Right hindlimb (tissue), 1 donor: ENCODE measurements around the gene STK10.
A peak's percentile ranks its signal among the peaks of the same experiment; 100 is the strongest.

ENCODE experiments used
- DNase-seq: peaks from one replicate; pipeline ENCODE4 v3.0.0-alpha.2; 2018

Gene STK10

DNA sequence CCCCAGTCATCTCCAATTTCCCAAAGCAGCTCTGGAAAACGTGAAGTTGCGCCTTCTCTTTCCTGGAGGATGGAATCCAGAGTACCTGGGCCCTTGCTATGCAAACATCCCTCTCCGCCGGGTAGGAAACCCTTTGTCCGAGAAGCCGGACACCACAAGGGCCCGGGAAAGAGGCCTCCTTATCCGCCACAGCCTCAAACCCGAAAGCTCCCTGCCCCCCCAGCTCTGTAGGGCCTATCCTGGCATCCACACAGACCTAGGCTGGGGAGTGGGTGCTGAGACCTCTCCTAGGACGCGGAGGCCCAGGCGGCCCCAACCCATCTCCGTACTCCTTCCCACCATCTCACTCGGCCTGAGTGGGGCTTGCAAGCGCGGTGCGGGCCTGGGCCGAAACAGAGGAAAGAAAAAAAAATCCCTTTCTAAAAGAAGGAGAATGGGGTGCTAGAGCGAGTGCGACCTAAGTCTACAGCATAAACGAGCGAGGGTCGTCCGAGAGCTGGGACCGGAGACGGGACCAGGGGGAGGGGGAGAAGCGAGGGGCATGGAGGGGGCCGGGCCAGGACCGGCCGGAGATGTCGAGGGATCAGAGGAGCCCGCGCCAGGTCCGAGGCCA, 182.2 kb downstream of the STK10 start:
- peak; percentile 46 for DNase-seq

DNA sequence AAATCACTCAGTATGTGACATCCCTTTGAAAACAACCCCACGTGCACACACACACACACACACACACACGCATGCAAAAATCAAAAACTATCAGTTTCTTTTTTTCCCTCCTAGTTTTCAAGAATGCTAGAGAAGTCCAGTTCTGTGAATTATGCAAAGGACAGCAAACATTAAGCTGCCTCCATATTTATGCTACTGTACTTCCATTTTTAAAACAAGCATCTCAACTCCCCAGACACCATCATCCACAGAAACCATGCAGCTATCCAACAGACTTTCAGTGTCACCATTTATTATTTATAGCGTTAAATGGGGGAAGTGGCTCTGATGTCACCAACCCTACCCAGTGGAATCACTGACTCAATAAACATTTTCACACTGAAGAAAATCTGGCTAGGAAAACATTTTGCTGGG, 183.2 kb downstream of the STK10 start:
- no peak for DNase-seq

DNA sequence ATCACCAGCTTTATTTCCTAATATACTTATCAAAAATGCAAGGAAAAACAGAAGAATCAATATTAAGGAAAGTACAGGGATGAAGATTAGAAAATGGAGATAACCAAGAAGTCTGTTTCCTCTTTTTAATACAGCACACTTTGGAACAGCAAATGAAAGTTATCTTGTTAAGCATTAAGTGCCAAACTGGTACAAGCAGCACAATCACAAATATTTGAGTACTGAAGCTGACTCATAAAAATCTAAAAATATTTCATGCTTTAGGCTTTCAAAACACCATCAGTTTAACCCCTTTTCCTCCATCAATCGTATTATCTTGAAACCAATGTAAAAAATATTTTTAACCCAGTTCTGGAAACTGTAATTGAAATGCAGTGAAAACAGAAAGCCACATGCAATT, 184.3 kb downstream of the STK10 start:
- no peak for DNase-seq

DNA sequence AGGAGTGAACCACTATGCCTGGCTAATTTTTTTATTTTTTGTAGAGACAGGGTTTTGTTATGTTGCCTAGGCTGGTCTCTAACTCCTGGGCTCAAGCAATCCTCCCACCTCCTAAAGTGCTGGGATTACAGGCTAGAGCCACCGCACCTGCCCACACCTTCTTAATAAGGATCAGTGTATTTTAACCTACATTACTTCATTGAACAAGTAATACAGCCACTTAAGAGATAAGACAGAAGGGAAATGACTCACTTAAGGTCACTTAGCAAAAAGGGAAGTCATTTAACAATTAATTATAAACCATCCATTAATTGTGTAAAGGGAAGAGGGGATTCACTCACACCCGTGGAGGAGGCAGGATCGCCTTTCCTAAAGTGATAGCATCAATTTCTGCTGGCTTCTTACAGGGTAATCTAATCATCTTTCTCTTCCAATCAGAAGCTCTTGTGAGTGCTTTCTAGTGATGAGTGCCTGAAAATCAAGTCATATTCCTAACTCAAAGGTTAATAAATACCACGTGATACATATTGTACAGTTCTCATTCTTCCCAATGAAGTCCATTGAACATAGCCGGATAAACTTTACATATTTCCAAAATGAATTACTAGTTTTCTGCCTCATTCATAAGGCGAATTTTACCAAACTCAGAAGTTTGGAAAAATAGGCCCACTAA, 185.0 kb downstream of the STK10 start:
- DNase-seq: no peak

GRCh38 chr5:172002310-172002709, 185.7 kb downstream of the STK10 start:
- DNase-seq: no peak

DNA sequence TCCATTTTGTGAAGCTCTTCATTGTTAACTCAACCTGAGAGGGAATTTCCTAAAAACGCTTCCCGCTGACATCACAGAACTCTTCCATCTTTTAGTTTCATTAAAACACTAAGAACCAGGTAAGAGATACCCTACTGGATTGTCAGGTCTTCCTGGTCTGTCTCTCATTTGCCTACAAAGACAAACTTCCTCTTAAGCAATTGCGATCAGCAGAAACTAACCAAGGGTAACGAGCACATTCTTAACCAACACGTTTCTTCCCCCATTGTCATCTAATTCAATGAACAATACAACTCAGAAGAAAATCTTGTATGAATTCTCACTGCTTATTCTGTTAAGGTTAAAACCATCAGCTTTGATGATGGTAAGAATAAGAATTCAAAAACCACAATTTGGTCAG, 188.1 kb downstream of the STK10 start:
- DNase-seq: no peak

DNA sequence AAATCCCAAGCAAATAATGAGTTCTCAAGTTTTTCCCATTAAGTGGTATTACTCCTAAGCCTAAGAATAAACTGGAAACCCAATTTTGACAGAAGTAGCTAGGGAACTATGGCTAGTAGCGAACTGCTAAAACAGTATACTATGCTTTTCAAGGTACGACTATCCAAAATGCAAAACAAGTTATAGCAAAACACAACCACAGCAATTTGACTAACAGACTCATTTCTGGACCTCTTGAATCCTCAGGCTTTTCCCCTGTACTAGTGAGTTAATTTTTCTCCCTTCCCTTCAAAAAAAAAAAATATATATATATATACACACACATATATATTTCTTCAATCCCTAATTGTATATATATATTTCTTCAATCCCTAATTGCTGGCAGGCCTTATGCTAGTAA, 188.9 kb downstream of the STK10 start:
- no peak for DNase-seq

DNA sequence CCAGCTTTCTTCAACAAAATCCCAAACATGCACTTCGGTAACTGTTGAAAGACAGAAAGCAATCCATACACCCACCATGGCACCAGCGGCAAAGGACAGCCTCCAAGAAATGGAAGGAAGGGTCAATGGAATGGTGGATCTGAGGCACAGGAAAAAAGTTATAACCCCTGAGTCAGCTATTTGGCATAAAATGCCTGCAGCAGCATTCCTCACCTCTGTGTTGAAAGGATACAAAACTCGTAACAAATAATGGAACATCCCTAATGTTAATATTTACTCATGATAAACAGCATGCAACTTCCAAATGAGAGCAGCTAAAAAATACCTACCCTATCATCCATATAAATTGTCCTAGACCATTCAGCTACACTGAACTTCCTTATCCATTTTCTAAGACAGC, 191.0 kb downstream of the STK10 start:
- DNase-seq: no peak

- DNase-seq: no peak
Measured at GRCh38 chr5:171992813-171993212, 195.2 kb downstream of the STK10 start.

DNA sequence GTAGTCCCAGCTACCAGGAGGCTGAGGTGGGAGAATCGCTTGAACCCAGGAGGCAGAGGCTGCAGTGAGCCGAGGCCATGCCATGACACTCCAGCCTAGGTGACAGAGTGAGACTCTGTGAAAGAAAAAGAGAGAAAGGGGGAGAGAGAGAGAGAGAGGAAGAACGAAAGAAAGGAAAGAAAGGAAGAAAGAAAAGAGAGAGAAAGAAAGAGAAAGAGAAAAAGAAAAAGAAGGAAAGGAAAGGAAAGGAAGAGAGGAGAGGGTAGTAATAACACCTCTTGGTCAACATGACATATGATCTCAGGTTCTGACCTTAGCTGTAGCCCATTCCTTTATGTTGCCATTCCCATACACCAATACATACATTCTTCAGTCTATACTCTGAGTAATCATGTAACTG, 195.7 kb downstream of the STK10 start:
- DNase-seq: no peak
